Sigmoid colon (tissue), 4 donors: ENCODE measurements around the gene GSG1L.

Source experiments
- CTCF ChIP-seq, 4 experiments: fragments of 450-650 bp in 3 of 4; fragments of 200-600 bp in 1 of 4; IDR thresholded peaks; one replicate each; pipeline ENCODE4 v1.5.1; 2016 to 2019; ENCODE audit warnings: antibody characterized with exemption in 4 of 4, mild to moderate bottlenecking in 3 of 4, moderate library complexity in 2 of 4
- EP300 ChIP-seq, 4 donors: sonication (generic); formaldehyde crosslinking; IDR thresholded peaks; one replicate each; pipeline ENCODE4 v1.6.1; 2017; ENCODE audit warnings: antibody characterized with exemption in 4 of 4
- POLR2A ChIP-seq, 2 donors: fragments of 450-650 bp; IDR thresholded peaks; one replicate each; pipeline ENCODE4 v1.6.1; 2016; ENCODE audit warnings: antibody characterized with exemption in 2 of 2, mild to moderate bottlenecking in 2 of 2, moderate library complexity in 2 of 2
- POLR2AphosphoS5 ChIP-seq, 4 donors: sonication (generic); formaldehyde crosslinking; IDR thresholded peaks; one replicate each; pipeline ENCODE4 v1.6.1; 2017; ENCODE audit warnings: antibody characterized with exemption in 4 of 4

DNA sequence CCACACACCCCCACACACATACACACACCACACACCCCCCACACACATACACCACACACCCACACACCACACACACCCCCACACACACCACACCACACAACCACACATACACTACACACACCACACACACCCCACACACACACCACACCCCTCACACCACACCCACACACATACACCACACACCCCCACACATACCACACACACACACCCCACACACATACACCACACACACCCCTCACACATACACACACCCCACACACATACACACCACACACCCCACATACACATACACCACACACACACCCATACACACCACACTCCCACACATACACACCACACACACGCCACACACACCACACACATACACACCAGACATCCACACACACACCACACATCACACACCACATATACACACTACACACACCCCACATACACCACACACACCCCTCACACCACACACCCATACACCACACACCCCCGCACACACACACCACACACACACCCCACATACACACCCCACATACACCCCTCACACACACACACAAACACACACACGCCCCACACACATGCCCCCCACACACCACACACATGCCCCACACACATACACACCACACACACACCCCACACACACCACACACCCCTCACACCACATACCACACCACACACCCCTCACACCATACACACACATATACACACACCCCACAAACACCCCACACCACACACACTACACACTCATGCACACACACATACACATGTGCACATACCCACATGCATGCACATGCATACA, 25.9 kb upstream of the GSG1L start:
- TF ChIP-seq POLR2A (IDR thresholded peaks at IDR 0.05) (no peak), CTCF (IDR thresholded peaks at IDR 0.05) (no peak), EP300 (IDR thresholded peaks at IDR 0.05) (no peak), POLR2AphosphoS5 (IDR thresholded peaks at IDR 0.05) (no peak)
